ENCODE results near the gene SLC10A7. TPM values are rescaled to one million over a fixed set of nuclear protein-coding genes. Genes with fewer than 3 reads are reported as not detected.

SLC10A7 gene
- polyA plus RNA-seq, 1 donor (not counting 4 experiments of a cell fraction or from before 2014, with no cell fraction given), result 12.7 TPM

DNA sequence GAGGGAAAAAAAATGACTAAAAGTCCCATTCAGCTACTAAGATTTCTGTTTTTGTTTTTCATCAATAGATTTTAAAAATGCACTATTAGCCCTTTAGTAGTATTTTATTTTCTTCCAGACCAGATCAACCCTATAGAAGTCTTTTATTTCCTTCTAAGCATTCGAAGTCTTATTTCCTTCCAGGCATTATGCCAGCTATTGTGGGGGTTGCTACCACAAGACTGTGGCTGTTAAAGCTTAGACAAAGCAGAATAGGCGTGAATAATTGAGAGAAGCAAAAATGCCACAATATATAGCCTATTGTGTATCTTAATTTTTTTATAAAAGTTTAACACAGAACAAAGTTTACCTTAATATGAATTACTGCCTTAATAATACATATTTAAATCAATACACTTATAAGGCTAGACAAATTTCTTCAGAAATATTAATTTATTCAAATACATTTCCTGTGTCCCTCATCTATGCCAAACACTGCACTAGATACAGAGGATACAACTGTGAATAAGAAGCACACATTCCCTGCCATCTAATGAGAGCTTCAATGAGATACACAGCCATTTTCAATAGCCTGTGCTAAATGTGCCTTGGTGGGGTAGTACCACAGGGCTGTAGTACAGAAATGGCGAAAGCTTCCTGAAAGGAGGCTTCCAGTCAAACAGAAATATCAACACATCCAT lies 33.1 kb downstream of the SLC10A7 start:
- no peak for FAIRE-seq
- no peak overlapping the region for H2AFZ ChIP-seq (ENCODE audit: control insufficient read depth, low read length)
- H3K4me3 ChIP-seq (ENCODE audit: control insufficient read depth in 2 of 3, extremely low read depth in 1 of 3, insufficient read depth in 2 of 3, low read depth in 1 of 3, low read length in 3 of 3), result no peak overlapping the region
- H3K79me2 ChIP-seq (ENCODE audit: control insufficient read depth, insufficient read depth, low read length), result no peaks in the 10 kb centered on the region
- no peaks in the 10 kb centered on the region for H3K27me3 ChIP-seq (ENCODE audit: control insufficient read depth, extremely low read depth, insufficient read depth, low read length)
- H3K9me1 ChIP-seq (ENCODE audit: control insufficient read depth, extremely low read depth, insufficient read depth, low read length), result no peaks in the 10 kb centered on the region
- no peaks in the 10 kb centered on the region for H4K20me1 ChIP-seq (ENCODE audit: control insufficient read depth, extremely low read depth, insufficient read depth, low read length)
- H3K4me1 ChIP-seq (ENCODE audit: control insufficient read depth, extremely low read depth, insufficient read depth, low read length), result no peaks in the 10 kb centered on the region
- no peak overlapping the region for H3K4me2 ChIP-seq (ENCODE audit: control insufficient read depth, extremely low read depth, insufficient read depth, low read depth, low read length)
- TF ChIP-seq, protein P1, sequence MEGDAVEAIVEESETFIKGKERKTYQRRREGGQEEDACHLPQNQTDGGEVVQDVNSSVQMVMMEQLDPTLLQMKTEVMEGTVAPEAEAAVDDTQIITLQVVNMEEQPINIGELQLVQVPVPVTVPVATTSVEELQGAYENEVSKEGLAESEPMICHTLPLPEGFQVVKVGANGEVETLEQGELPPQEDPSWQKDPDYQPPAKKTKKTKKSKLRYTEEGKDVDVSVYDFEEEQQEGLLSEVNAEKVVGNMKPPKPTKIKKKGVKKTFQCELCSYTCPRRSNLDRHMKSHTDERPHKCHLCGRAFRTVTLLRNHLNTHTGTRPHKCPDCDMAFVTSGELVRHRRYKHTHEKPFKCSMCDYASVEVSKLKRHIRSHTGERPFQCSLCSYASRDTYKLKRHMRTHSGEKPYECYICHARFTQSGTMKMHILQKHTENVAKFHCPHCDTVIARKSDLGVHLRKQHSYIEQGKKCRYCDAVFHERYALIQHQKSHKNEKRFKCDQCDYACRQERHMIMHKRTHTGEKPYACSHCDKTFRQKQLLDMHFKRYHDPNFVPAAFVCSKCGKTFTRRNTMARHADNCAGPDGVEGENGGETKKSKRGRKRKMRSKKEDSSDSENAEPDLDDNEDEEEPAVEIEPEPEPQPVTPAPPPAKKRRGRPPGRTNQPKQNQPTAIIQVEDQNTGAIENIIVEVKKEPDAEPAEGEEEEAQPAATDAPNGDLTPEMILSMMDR (optimal IDR thresholded peaks at IDR 0.05 in 1 of 3, IDR thresholded peaks at IDR 0.05 in 1 of 3, conservative IDR thresholded peaks at IDR 0.05 in 1 of 3; ENCODE audit: extremely low read depth in 1 of 3, insufficient read depth in 2 of 3, low read length in 3 of 3), result no peak
- TF ChIP-seq EZH2 (IDR thresholded peaks at IDR 0.05; ENCODE audit: low read length), result no peak
- H3K27ac ChIP-seq (ENCODE audit: control insufficient read depth, insufficient read depth, low read length), result no peak overlapping the region
- no peak for DNase-seq (ENCODE audit: low read depth, low spot score)
- dilution Hi-C loops (cut with MboI; ENCODE audit: extremely low pct_ligation_motif_present, low sequenced_read_pairs), result no loop called here
- no peak overlapping the region for H3K9ac ChIP-seq (ENCODE audit: control insufficient read depth, extremely low read depth, insufficient read depth, low read length)
- no peaks in the 10 kb centered on the region for H3K9me3 ChIP-seq (ENCODE audit: control insufficient read depth, low read depth, low read length)
- peaks cover 0 to 2% of the 10 kb centered on the region in 2 experiments for H3K36me3 ChIP-seq (ENCODE audit: control insufficient read depth in 2 of 2, extremely low read depth in 1 of 2, insufficient read depth in 2 of 2, low read length in 2 of 2)

DNA sequence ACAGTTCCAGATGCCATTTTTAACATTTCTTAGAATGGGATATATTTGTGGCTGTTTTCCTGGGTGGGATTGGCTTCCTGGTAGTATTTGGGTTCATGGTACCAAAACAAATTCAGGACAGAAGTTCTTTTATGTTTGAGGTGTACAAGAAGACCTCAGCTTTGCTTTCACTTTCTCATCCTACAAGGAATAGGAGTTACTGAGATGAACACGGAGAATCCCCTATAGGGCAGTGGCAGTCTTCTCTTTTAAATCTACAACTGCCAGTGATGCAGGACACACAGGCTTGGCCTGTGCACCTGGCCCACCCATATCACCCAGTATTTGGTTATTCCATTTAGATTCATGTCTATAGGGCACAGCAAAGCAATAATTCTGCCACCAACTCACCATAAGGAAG lies 35.2 kb downstream of the SLC10A7 start:
- Histone ChIP-seq H3K79me2 (ENCODE audit: control insufficient read depth, insufficient read depth, low read length) (no peaks in the 10 kb centered on the region), H3K4me3 (ENCODE audit: control insufficient read depth in 2 of 3, extremely low read depth in 1 of 3, insufficient read depth in 2 of 3, low read depth in 1 of 3, low read length in 3 of 3) (no peak overlapping the region), H3K9me3 (ENCODE audit: control insufficient read depth, low read depth, low read length) (no peaks in the 10 kb centered on the region), H3K27ac (ENCODE audit: control insufficient read depth, insufficient read depth, low read length) (no peak overlapping the region), H3K9ac (ENCODE audit: control insufficient read depth, extremely low read depth, insufficient read depth, low read length) (no peak overlapping the region), H3K27me3 (ENCODE audit: control insufficient read depth, extremely low read depth, insufficient read depth, low read length) (no peaks in the 10 kb centered on the region), H3K4me2 (ENCODE audit: control insufficient read depth, extremely low read depth, insufficient read depth, low read depth, low read length) (no peak overlapping the region), H3K36me3 (ENCODE audit: control insufficient read depth in 2 of 2, extremely low read depth in 1 of 2, insufficient read depth in 2 of 2, low read length in 2 of 2) (peaks cover 0 to 2% of the 10 kb centered on the region in 2 experiments), H3K4me1 (ENCODE audit: control insufficient read depth, extremely low read depth, insufficient read depth, low read length) (no peaks in the 10 kb centered on the region), H2AFZ (ENCODE audit: control insufficient read depth, low read length) (no peak overlapping the region), H4K20me1 (ENCODE audit: control insufficient read depth, extremely low read depth, insufficient read depth, low read length) (no peaks in the 10 kb centered on the region), H3K9me1 (ENCODE audit: control insufficient read depth, extremely low read depth, insufficient read depth, low read length) (no peaks in the 10 kb centered on the region)
- FAIRE-seq (no peak), DNase-seq (ENCODE audit: low read depth, low spot score) (no peak)
- dilution Hi-C loops (cut with MboI; ENCODE audit: extremely low pct_ligation_motif_present, low sequenced_read_pairs), result no loop called here
- TF ChIP-seq, protein P1 (optimal IDR thresholded peaks at IDR 0.05 in 1 of 3, IDR thresholded peaks at IDR 0.05 in 1 of 3, conservative IDR thresholded peaks at IDR 0.05 in 1 of 3; ENCODE audit: extremely low read depth in 1 of 3, insufficient read depth in 2 of 3, low read length in 3 of 3), result no peak
- TF ChIP-seq EZH2 (IDR thresholded peaks at IDR 0.05; ENCODE audit: low read length), result no peak

All from keratinocyte (primary cell).